ENCODE measurements around the gene SH3GL2.

DNA sequence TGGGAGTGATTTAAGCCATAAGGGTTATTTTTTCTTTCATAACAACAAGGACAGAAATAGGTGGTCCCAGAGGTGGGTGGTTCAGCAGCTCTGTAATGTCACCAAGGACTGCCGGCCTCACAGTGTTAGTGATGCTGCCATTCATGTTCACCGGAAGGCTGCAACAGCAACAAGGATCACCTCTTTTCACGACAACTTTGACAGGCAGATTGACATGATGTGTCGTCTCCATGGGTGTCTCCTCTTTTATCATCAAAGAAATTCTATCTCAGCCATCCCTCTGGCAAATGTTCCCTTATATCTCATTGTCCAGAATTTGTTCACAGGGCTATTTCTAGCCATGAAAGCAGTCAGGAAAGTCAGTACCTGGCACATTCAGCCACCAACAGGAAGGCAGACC lies 231.5 kb downstream of the SH3GL2 start:
- no peak for TF ChIP-seq CTCF (conservative IDR thresholded peaks at IDR 0.05; ENCODE audit: low read length)
- TF ChIP-seq EZH2phosphoT487 (IDR thresholded peaks at IDR 0.05; ENCODE audit: borderline replicate concordance): no peak
